HepG2 (cell line): ENCODE measurements around the gene APOA1. TPM values are rescaled to one million over a fixed set of nuclear protein-coding genes. Genes with fewer than 3 reads are reported as not detected.

Experiments
- ADNP ChIP-seq: sonication (generic); formaldehyde crosslinking; IDR thresholded peaks from 2 replicates; pipeline ENCODE4 v1.4.0; 2020; ENCODE audit warnings: missing genetic modification reagents
- HDAC1 ChIP-seq: sonication (generic); formaldehyde crosslinking; IDR thresholded peaks from 2 replicates; pipeline ENCODE4 v1.5.1; 2020; ENCODE audit warnings: mild to moderate bottlenecking, missing genetic modification reagents
- ISL2 ChIP-seq: sonication (generic); formaldehyde crosslinking; IDR thresholded peaks from 2 replicates; pipeline ENCODE4 v1.5.0; 2020; ENCODE audit warnings: missing genetic modification reagents
- JARID2 ChIP-seq: sonication (generic); formaldehyde crosslinking; IDR thresholded peaks from 2 replicates; pipeline ENCODE4 v1.8.1; 2023; ENCODE audit warnings: missing genetic modification reagents, inconsistent platforms; ENCODE audit not compliant: insufficient replicate concordance
- JUNB ChIP-seq: sonication (generic); formaldehyde crosslinking; IDR thresholded peaks from 2 replicates; pipeline ENCODE4 v1.8.0; 2022; ENCODE audit warnings: missing genetic modification reagents, mild to moderate bottlenecking, borderline replicate concordance
- POLR2A ChIP-seq, 2 experiments: IDR thresholded peaks; 2 replicates each; pipeline ENCODE4 v1.6.1; 2011; ENCODE audit warnings: low read depth in 2 of 2, low read length in 2 of 2, mild to moderate bottlenecking in 1 of 2, moderate library complexity in 1 of 2; ENCODE audit not compliant: insufficient read depth in 1 of 2
- STAG1 ChIP-seq: sonication (generic); formaldehyde crosslinking; IDR thresholded peaks from 2 replicates; pipeline ENCODE4 v1.4.0; 2020; ENCODE audit warnings: missing genetic modification reagents
- U2AF1 ChIP-seq: fragments of 200-400 bp; formaldehyde crosslinking; optimal IDR thresholded peaks from 2 replicates; pipeline ENCODE3; 2017; ENCODE audit warnings: mild to moderate bottlenecking, low read depth, low read length
- ZBTB7A ChIP-seq: sonication (generic); formaldehyde crosslinking; IDR thresholded peaks from 2 replicates; pipeline ENCODE4 v1.8.0; 2022; ENCODE audit warnings: mild to moderate bottlenecking, missing genetic modification reagents
- ZNF225 ChIP-seq: sonication (generic); formaldehyde crosslinking; IDR thresholded peaks from 2 replicates; pipeline ENCODE4 v1.4.0; 2020; ENCODE audit warnings: mild to moderate bottlenecking, missing genetic modification reagents
- ZNF264 ChIP-seq: sonication (generic); formaldehyde crosslinking; IDR thresholded peaks from 2 replicates; pipeline ENCODE4 v1.4.0; 2020; ENCODE audit warnings: missing genetic modification reagents
- ZNF296 ChIP-seq: sonication (generic); formaldehyde crosslinking; conservative IDR thresholded peaks from 2 replicates; pipeline ENCODE4 v1.5.0; 2020; ENCODE audit warnings: mild to moderate bottlenecking, missing genetic modification reagents
- ZNF496 ChIP-seq: sonication (generic); formaldehyde crosslinking; IDR thresholded peaks from 2 replicates; pipeline ENCODE4 v1.8.1; 2023; ENCODE audit warnings: mild to moderate bottlenecking, moderate library complexity, missing genetic modification reagents; ENCODE audit not compliant: insufficient replicate concordance
- ZNF501 ChIP-seq: sonication (generic); formaldehyde crosslinking; IDR thresholded peaks from 2 replicates; pipeline ENCODE4 v1.5.1; 2020; ENCODE audit warnings: mild to moderate bottlenecking, moderate library complexity, missing genetic modification reagents
- polyA plus RNA-seq, 8 experiments: library from polyadenylated mRNA; depleted of rRNA in 3 of 8; stranded (reverse) in 7 of 8; unstranded in 1 of 8; fragments of >200 nt; fragmentation: Illumina TruSeq in 4 of 8; extraction: Trizol in 4 of 8; gene quantifications; 2 replicates each; pipeline versions ENCODE4 v1.2.1 to v1.2.3, GENCODE V29; 2011 to 2016; ENCODE audit warnings: low read depth in 4 of 8, missing spikeins in 1 of 8, mixed read lengths in 1 of 8; ENCODE audit not compliant: insufficient read depth in 1 of 8
- total RNA-seq, 5 experiments: library from RNA; depleted of rRNA; stranded (reverse); fragments of >200 nt; fragmentation: Illumina TruSeq; extraction: Trizol; gene quantifications; 2 replicates each; pipeline ENCODE4 v1.2.3, GENCODE V29; 2016; ENCODE audit warnings: low read depth in 1 of 5
- TF ChIP-seq, protein P1 (sequence below): IDR thresholded peaks from 2 replicates; pipeline ENCODE4 v1.6.1; 2016; ENCODE audit warnings: low read depth, borderline replicate concordance
- TF ChIP-seq, protein P2 (sequence below): sonication (generic); formaldehyde crosslinking; IDR thresholded peaks from 2 replicates; pipeline ENCODE4 v1.8.1; 2023; ENCODE audit warnings: missing genetic modification reagents, inconsistent platforms, borderline replicate concordance
- TF ChIP-seq, protein P3 (sequence below): sonication (generic); formaldehyde crosslinking; IDR thresholded peaks from 2 replicates; pipeline ENCODE4 v1.5.1; 2020; ENCODE audit warnings: missing genetic modification reagents, mild to moderate bottlenecking, borderline replicate concordance
- TF ChIP-seq, protein P4 (sequence below): IDR thresholded peaks from 2 replicates; pipeline ENCODE4 v1.6.1; 2018; ENCODE audit warnings: missing genetic modification reagents
- TF ChIP-seq, protein P5 (sequence below): IDR thresholded peaks from 2 replicates; pipeline ENCODE4 v1.6.1; 2016
- TF ChIP-seq, protein P6 (sequence below): sonication (generic); formaldehyde crosslinking; IDR thresholded peaks from 2 replicates; pipeline ENCODE4 v1.4.0; 2020; ENCODE audit warnings: missing genetic modification reagents, borderline replicate concordance

APOA1 gene
- total and polyA plus RNA-seq, 2 of the 13 experiments (the other 11 are each of a cell fraction or from before 2014, with no cell fraction given), result 1,973 to 5,485 TPM

DNA sequence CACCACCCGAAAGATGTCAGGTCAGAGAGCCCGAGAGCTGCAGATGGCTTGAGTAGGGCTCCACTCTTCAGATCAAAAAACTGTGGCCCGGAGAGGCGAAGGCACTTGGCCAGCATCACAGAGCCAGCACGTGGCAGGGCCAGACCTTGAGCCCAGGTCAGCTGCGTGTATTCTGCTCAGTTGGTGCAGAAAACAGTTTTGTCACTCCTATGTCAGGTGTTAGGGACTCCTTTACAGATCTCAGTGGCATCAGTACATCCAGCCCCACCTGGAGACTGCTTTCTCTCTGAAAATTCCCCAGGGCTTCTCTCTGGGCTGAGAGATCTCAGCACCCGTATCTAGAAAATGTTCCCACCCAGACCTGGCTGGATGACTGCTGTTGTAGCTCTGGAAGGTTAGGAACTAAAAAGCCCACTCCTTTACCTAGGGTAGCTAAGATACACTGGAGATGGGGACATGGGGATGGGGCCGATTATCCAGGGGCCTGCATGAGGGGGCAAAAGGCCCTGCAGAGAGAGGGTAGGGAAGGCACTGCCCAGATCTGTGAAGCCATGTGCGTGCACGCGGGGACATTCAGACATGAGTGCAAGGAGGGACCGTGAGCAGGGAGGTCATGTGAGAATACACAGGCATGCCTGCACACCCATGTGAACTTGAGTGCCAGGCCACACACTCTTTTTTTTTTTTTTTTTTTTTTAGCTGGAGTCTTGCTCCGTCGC lies 3.4 kb downstream of the APOA1 start (continued):
- TF ChIP-seq JUNB, result peak; percentile 54; the same call in 1 of the 2 replicates
- no peak for TF ChIP-seq ZNF296 (CRISPR knock-in tag)
- TF ChIP-seq ZNF501, result peak; percentile 49
- TF ChIP-seq, protein P1, sequence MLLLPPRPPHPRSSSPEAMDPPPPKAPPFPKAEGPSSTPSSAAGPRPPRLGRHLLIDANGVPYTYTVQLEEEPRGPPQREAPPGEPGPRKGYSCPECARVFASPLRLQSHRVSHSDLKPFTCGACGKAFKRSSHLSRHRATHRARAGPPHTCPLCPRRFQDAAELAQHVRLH (CRISPR knock-in tag), result 0 out of 2 replicates have a peak, but pooled peaks have one; percentile 3
- TF ChIP-seq JARID2, result no peak
- TF ChIP-seq, protein P2, sequence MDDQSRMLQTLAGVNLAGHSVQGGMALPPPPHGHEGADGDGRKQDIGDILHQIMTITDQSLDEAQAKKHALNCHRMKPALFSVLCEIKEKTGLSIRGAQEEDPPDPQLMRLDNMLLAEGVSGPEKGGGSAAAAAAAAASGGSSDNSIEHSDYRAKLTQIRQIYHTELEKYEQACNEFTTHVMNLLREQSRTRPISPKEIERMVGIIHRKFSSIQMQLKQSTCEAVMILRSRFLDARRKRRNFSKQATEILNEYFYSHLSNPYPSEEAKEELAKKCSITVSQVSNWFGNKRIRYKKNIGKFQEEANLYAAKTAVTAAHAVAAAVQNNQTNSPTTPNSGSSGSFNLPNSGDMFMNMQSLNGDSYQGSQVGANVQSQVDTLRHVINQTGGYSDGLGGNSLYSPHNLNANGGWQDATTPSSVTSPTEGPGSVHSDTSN (CRISPR knock-in tag), result no peak
- TF ChIP-seq HDAC1 (CRISPR knock-in tag), result peak; percentile 33
- TF ChIP-seq, protein P3, sequence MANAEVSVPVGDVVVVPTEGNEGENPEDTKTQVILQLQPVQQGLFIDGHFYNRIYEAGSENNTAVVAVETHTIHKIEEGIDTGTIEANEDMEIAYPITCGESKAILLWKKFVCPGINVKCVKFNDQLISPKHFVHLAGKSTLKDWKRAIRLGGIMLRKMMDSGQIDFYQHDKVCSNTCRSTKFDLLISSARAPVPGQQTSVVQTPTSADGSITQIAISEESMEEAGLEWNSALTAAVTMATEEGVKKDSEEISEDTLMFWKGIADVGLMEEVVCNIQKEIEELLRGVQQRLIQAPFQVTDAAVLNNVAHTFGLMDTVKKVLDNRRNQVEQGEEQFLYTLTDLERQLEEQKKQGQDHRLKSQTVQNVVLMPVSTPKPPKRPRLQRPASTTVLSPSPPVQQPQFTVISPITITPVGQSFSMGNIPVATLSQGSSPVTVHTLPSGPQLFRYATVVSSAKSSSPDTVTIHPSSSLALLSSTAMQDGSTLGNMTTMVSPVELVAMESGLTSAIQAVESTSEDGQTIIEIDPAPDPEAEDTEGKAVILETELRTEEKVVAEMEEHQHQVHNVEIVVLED (CRISPR knock-in tag), result no peak
- no peak for TF ChIP-seq ZNF264
- TF ChIP-seq, protein P4, sequence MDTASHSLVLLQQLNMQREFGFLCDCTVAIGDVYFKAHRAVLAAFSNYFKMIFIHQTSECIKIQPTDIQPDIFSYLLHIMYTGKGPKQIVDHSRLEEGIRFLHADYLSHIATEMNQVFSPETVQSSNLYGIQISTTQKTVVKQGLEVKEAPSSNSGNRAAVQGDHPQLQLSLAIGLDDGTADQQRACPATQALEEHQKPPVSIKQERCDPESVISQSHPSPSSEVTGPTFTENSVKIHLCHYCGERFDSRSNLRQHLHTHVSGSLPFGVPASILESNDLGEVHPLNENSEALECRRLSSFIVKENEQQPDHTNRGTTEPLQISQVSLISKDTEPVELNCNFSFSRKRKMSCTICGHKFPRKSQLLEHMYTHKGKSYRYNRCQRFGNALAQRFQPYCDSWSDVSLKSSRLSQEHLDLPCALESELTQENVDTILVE (CRISPR knock-in tag), result peak; percentile 75; the same call in 1 of the 2 replicates
- no peak for TF ChIP-seq U2AF1
- peak in 1 of 2 experiments; percentile 52; a peak in 1 of 4 replicates for TF ChIP-seq POLR2A (IDR thresholded peaks at IDR 0.05; ENCODE audit: insufficient read depth in 1 of 2, low read depth in 2 of 2, low read length in 2 of 2)
- TF ChIP-seq, protein P5, sequence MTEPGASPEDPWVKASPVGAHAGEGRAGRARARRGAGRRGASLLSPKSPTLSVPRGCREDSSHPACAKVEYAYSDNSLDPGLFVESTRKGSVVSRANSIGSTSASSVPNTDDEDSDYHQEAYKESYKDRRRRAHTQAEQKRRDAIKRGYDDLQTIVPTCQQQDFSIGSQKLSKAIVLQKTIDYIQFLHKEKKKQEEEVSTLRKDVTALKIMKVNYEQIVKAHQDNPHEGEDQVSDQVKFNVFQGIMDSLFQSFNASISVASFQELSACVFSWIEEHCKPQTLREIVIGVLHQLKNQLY (CRISPR knock-in tag), result peak; percentile 96
- TF ChIP-seq ZNF225, result no peak; the same call in 1 of the 2 replicates
- TF ChIP-seq ADNP (CRISPR knock-in tag), result no peak
- TF ChIP-seq ISL2 (CRISPR knock-in tag), result no peak
- peak; percentile 19 for TF ChIP-seq STAG1 (CRISPR knock-in tag)
- no peak for TF ChIP-seq ZNF496 (CRISPR knock-in tag)
- TF ChIP-seq, protein P6, sequence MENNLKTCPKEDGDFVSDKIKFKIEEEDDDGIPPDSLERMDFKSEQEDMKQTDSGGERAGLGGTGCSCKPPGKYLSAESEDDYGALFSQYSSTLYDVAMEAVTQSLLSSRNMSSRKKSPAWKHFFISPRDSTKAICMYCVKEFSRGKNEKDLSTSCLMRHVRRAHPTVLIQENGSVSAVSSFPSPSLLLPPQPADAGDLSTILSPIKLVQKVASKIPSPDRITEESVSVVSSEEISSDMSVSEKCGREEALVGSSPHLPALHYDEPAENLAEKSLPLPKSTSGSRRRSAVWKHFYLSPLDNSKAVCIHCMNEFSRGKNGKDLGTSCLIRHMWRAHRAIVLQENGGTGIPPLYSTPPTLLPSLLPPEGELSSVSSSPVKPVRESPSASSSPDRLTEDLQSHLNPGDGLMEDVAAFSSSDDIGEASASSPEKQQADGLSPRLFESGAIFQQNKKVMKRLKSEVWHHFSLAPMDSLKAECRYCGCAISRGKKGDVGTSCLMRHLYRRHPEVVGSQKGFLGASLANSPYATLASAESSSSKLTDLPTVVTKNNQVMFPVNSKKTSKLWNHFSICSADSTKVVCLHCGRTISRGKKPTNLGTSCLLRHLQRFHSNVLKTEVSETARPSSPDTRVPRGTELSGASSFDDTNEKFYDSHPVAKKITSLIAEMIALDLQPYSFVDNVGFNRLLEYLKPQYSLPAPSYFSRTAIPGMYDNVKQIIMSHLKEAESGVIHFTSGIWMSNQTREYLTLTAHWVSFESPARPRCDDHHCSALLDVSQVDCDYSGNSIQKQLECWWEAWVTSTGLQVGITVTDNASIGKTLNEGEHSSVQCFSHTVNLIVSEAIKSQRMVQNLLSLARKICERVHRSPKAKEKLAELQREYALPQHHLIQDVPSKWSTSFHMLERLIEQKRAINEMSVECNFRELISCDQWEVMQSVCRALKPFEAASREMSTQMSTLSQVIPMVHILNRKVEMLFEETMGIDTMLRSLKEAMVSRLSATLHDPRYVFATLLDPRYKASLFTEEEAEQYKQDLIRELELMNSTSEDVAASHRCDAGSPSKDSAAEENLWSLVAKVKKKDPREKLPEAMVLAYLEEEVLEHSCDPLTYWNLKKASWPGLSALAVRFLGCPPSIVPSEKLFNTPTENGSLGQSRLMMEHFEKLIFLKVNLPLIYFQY, result peak; percentile 88
- TF ChIP-seq ZBTB7A (CRISPR knock-in tag), result no peak
